Chondrocyte (in vitro differentiated cells): ENCODE measurements around the gene TMEM266. TPM values are rescaled to one million over a fixed set of nuclear protein-coding genes. Genes with fewer than 3 reads are reported as not detected.

ENCODE experiments used
- DNase-seq: peaks from one replicate; pipeline ENCODE4 v3.0.0; 2021; ENCODE audit warnings: mixed read lengths, low spot score
- H3K27ac Mint-ChIP-seq: one replicate; pipeline ENCODE4 v1.8.0; 2021; ENCODE audit warnings: mild to moderate bottlenecking, moderate library complexity, mixed read lengths; ENCODE audit not compliant: unreplicated experiment
- H3K27me3 Mint-ChIP-seq: 2 replicates; pipeline ENCODE4 v1.8.0; 2021; ENCODE audit warnings: low read depth, mixed read lengths
- H3K36me3 Mint-ChIP-seq: 2 replicates; pipeline ENCODE4 v1.8.0; 2021; ENCODE audit warnings: low read depth, mixed read lengths
- H3K4me1 Mint-ChIP-seq: 2 replicates; pipeline ENCODE4 v1.8.0; 2021; ENCODE audit warnings: low read depth, mild to moderate bottlenecking, mixed read lengths
- H3K4me3 Mint-ChIP-seq: one replicate; pipeline ENCODE4 v1.8.0; 2021; ENCODE audit warnings: mild to moderate bottlenecking, moderate library complexity, mixed read lengths; ENCODE audit not compliant: unreplicated experiment
- H3K9me3 Mint-ChIP-seq: 2 replicates; pipeline ENCODE4 v1.8.0; 2021; ENCODE audit warnings: low read depth, mixed read lengths
- total RNA-seq: library from RNA; stranded (reverse); gene quantifications from 3 replicates; pipeline ENCODE4 v1.2.1, GENCODE V29; 2021
- TF ChIP-seq, protein P1 (sequence below): fragments of 200-600 bp; sonication (generic); IDR thresholded peaks from 2 replicates; pipeline ENCODE4 v1.5.0; 2021; ENCODE audit warnings: antibody characterized with exemption, mild to moderate bottlenecking, moderate library complexity

TMEM266 gene
- total RNA-seq, 1 donor from 2014 or later, result 0.20 TPM

DNA sequence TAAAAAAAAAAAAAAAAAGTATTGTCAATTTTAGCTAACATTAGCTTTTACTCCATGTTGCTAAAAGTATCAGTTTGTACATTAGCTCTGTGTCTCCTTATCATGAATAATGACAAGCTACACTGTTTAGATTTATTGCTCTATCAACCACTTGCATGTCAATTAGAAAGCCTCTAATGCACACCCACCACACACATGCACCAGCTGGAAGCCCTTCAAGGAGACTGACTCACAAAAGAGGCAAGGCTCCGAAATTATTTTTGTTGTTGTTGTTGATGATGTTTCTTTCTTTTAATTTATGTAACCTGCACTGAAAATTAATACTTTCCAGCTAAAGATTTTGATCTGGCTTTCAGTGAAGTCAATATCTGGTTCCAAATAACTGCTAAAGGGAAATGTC is 180.0 kb downstream of the TMEM266 start:
- DNase-seq, result no peak

DNA sequence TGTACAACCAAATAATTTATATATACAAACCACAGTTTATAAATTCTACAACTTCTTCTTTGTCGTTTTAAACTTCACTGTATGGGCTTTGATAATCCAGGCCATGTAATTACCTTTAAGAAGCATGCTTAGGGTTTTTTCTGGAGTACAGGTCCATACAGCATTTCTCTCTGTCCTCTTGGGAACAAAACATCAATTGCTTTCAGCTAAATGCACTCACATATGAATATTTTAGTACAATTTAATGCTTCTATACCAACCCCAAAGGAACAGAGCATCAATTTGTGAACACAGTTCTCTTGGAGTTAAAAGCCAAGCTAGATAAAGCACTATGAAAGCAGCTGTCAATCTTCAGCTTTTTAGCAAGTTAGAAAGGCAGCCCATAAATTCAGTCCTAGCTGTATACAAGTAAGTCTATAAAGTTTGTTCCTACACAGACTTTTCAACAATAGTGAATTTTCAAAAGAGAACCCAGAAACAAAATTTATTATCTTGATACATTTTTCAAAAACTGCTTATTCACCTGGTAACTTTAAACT is 185.4 kb downstream of the TMEM266 start:
- TF ChIP-seq, protein P1, sequence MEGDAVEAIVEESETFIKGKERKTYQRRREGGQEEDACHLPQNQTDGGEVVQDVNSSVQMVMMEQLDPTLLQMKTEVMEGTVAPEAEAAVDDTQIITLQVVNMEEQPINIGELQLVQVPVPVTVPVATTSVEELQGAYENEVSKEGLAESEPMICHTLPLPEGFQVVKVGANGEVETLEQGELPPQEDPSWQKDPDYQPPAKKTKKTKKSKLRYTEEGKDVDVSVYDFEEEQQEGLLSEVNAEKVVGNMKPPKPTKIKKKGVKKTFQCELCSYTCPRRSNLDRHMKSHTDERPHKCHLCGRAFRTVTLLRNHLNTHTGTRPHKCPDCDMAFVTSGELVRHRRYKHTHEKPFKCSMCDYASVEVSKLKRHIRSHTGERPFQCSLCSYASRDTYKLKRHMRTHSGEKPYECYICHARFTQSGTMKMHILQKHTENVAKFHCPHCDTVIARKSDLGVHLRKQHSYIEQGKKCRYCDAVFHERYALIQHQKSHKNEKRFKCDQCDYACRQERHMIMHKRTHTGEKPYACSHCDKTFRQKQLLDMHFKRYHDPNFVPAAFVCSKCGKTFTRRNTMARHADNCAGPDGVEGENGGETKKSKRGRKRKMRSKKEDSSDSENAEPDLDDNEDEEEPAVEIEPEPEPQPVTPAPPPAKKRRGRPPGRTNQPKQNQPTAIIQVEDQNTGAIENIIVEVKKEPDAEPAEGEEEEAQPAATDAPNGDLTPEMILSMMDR, result no peak
- DNase-seq, result no peak
- Mint-ChIP-seq H3K9me3 (no peaks in the 10 kb centered on the region), H3K36me3 (peaks cover 12% of the 10 kb centered on the region), H3K27ac (no peak overlapping the region), H3K27me3 (no peaks in the 10 kb centered on the region), H3K4me3 (no peak overlapping the region), H3K4me1 (no peaks in the 10 kb centered on the region)

More for the DNA sequence above, 180.0 kb downstream of the TMEM266 start:
- no peak overlapping the region for H3K4me3 Mint-ChIP-seq
- H3K27me3 Mint-ChIP-seq, result no peaks in the 10 kb centered on the region
- no peak overlapping the region for H3K27ac Mint-ChIP-seq
- peaks cover 10% of the 10 kb centered on the region for H3K36me3 Mint-ChIP-seq
- TF ChIP-seq, protein P1, result no peak
- no peaks in the 10 kb centered on the region for H3K9me3 Mint-ChIP-seq
- peaks cover 24% of the 10 kb centered on the region for H3K4me1 Mint-ChIP-seq

DNA sequence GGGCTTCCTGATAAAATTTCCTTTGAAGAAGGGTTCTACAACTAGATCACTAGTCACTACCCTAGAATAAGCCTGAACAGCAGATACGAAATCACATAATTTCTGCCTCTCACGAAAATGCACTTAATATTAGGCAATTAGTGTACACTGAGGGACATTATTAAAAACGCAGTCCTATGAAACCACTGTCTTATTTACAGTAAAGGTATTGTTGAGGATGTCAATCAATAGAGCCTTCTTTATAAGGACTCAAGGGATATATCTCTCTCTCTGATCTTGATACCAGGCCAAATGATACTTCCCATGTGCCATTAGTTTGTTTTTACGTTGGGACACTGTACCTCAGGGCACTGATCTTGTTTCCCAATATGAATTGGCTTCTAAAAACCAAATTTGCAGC is 191.9 kb downstream of the TMEM266 start:
- Mint-ChIP-seq H3K9me3 (peaks cover 4% of the 10 kb centered on the region), H3K4me1 (peaks cover 2% of the 10 kb centered on the region), H3K27me3 (no peaks in the 10 kb centered on the region), H3K36me3 (peaks cover 7% of the 10 kb centered on the region), H3K4me3 (no peak overlapping the region), H3K27ac (no peak overlapping the region)
- no peak for DNase-seq
- TF ChIP-seq, protein P1, result no peak

DNA sequence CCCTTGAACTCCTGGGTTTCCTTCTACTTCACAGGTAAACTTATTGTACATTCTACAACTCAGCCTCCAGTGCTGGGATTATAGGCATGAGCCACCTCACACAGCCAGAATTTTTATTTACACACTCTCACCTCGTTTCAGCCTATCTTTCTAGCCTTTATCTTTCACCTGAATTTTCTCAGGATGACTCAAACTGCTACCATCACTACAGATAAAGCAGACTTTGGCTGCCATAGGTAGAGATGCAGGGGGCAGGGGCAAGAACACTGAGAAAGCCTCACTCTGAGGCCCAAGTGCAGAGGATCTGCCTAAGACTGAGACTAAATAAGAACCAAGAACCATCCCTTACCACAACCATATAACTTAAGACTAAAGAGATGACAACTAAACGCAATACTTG is 192.5 kb downstream of the TMEM266 start:
- Mint-ChIP-seq H3K9me3 (peaks cover 4% of the 10 kb centered on the region), H3K36me3 (peaks cover 8% of the 10 kb centered on the region), H3K4me1 (peaks cover 4% of the 10 kb centered on the region), H3K27me3 (no peaks in the 10 kb centered on the region), H3K27ac (no peak overlapping the region), H3K4me3 (no peak overlapping the region)
- TF ChIP-seq, protein P1, result no peak
- no peak for DNase-seq

DNA sequence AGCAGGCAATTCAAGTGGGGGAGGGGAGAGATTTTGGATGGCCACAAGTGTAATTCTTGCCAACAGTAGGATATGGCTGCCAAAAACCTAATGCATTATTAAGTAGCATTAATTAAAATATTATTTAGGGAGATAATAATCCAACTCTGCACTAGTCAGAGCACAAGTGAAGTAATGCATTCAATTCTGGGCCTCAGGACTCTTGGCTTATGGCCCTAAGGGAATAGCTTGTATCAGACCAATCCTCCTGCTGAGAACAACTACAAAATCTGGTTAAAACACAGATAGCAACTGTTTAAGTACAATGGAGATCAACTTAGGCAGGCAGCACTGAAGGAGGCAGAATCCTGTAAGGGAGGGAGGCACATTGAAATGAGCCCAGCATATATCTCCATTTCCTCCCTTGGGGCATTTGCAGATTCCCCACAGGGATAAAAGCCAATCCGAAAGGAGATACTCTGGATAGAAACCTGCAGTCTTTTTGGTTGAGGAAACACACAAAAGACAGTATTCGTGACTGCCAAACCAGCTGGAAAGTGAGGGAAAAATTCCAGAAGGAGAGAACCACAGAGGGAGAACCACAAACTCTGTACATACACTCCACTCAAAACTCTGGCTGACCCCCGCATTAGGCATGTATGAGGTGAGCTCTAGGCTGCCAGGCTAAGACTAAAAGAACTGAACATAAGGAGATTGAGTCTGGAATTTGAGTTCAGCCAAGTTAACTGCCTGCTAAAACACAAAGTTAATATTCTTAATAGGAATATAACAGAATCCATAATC is 194.1 kb downstream of the TMEM266 start:
- TF ChIP-seq, protein P1, result no peak
- peaks cover 5% of the 10 kb centered on the region for H3K4me1 Mint-ChIP-seq
- no peaks in the 10 kb centered on the region for H3K27me3 Mint-ChIP-seq
- H3K9me3 Mint-ChIP-seq, result peaks cover 4% of the 10 kb centered on the region
- H3K4me3 Mint-ChIP-seq, result no peak overlapping the region
- no peak for DNase-seq
- H3K36me3 Mint-ChIP-seq, result peaks cover 10% of the 10 kb centered on the region
- no peak overlapping the region for H3K27ac Mint-ChIP-seq

Other genes with a start within 250 kb of the TMEM266 start
- 60.6 to 77.5 TPM (median 62.1 TPM) in 3 replicates for gene UBE2Q2, start 216.5 kb upstream of the TMEM266 start, total RNA-seq
- gene FBXO22, start 156.1 kb upstream of the TMEM266 start, total RNA-seq, result 33.6 to 40.1 TPM (median 35.1 TPM) in 3 replicates
- gene NRG4, start 47.6 kb upstream of the TMEM266 start, total RNA-seq, result not detected in 3 replicates